Stimulated activated CD4-positive, alpha-beta T cell treated with anti-CD3 and anti-CD28 coated beads, TNF-alpha, amount 100 ng/mL, for 48 hours (primary cell): Measurements from ENCODE around the gene MIF.
"Not testable (repeated sequence)": the region's sequence is repeated elsewhere in the genome, so short reads cannot be mapped to it uniquely, and the experiment has no call there.

ENCODE experiments used
- DNase-seq, 3 donors: peaks; one replicate each; pipeline ENCODE4 v3.0.0-alpha.2; 2020; ENCODE audit warnings: low read depth in 3 of 3

Gene MIF

DNA sequence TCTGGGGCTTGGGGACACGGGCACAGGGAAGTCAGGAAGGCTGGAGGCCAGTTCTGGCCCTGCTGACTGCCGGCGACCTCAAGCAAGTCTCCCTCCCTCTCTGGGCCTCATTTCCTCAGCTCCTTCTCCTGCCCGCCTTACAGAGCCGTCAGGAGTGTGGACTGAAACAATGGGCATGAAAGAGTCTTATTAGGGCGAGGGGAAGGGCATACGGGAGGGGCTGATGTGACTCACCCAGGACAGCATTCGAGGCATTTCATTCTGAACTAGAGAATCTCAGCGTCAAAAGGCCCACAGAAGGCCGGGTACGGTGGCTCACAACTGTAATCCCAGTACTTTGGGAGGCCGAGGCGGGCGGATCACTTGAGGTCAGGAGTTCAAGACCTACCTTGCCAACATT lies 46.0 kb downstream of the MIF start:
- not testable (repeated sequence) for DNase-seq
